G401 (cell line): Measurements from ENCODE around the gene TLNRD1. TPM values are rescaled to one million over a fixed set of nuclear protein-coding genes. Genes with fewer than 3 reads are reported as not detected.
A peak's percentile ranks its signal among the peaks of the same experiment; 100 is the strongest.

Experiments
- DNase-seq: peaks from one replicate; pipeline ENCODE4 v3.0.0-alpha.2; 2015; ENCODE audit warnings: low spot score
- in situ Hi-C: cut with HindIII; loops from 2 replicates; pipeline ENCODE4 v1.10.0; 2016; ENCODE audit warnings: low sequenced_read_pairs, mixed read lengths
- total RNA-seq: library from RNA; depleted of rRNA; stranded (reverse); fragments of >200 nt; shearing (Covaris generic); gene quantifications from 2 replicates; pipeline ENCODE4 v1.2.3, GENCODE V29; 2014

TLNRD1 gene
- total RNA-seq, 1 experiment from 2014 or later = 42.6 TPM

DNA sequence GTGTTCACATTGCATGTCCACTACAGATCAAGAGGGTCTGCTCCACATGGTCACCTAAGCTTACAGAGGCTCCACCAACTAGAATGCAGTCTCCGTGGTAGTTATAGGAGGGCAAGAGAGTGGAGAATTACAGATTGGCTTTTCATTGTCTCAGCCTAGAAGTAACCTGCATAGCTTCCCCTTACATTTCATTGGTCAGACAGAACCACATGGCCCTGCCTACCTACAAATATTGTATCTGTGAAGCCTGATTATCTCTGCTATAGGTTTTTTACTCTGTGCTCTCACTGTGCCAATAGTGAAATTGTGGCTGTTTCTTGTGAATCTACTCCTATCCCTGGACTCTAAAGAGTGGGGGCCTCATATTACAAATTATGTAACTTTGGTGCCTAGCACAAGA is 2.5 kb upstream of the TLNRD1 start:
- no peak for DNase-seq
- in situ Hi-C loops = no loop called here

DNA sequence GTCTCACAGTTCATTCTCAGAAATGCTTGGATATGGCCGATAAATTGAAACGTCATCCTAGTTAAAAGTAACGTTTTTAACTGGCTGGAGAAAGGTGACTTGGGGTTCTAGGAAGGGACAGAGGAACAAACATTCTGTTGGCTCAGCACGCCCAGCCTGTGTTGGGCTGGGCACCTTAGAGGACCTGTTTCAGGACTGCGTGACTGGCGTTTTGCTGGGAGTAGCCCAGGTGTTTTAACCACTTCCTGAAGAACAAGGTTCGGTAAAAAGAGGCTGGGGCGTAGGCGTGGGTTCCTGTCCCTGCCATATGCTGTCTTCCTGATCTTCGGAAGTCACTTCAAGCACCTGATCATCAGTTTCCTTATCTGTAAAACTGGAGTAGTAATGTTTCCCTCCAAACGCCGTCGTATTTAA is 1.1 kb upstream of the TLNRD1 start:
- in situ Hi-C loops = no loop called here
- DNase-seq = no peak

GRCh38 chr15:81000144-81000623 is 539 bp upstream of the TLNRD1 start:
- in situ Hi-C loops = no loop called here
- DNase-seq = peak; percentile 70

DNA sequence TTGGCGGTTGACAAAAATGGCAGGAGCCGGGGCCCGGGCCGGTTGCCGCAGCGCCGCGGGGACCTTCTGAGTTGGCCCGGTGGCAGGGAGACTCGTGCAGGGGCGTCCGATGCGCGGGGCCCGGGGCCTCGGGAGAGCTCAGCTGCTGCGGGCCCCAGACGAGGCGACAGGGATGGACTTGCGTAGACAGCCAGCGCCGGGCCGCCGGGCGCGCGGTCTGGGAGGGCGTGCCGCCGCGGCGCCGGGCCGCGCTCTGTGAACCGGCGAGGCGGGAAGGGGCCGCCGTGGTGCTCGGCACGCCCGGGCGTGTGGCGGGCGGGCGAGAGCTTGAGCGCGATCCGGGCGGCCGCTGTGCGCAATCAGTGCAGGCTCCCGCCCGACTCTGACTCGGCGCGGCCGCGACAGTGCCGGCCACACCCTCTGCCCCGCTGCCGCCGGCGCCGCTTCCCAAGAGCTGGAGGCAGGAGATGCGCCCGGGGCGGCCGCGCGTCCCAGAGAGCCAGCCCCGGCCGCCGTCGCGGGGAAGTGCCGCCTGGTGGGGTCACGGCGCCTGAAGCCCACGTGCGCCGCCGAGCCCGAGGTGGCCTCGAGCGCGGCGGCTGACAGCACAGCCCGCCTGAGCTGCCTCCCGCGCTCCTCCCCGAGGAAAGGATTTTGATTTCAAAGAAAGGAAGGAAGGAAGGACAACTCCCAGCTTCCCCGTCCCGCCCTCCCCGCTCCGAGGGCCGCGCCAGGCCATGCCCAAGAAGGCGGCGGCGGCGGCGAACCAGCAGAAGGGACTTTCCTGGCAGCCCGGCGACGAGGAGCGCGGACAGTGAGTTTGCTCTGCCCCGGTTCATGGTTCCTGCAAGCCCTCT is 657 bp downstream of the TLNRD1 start:
- in situ Hi-C loops = no loop called here

DNA sequence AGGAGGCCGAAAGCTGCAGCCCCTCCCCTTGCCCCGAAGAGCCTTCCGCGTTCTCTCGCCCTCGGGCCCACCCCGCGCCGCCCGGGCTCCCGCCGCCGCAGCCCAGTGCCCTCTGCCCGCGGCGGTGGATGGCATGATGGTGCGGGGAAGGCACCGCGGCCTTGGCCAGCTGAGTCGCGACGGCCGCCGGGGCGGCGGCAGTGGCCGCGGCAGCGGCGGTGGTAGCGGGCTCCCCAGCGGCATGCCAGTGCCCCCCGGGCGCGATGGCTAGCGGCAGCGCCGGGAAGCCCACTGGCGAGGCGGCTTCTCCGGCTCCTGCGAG is 1.2 kb downstream of the TLNRD1 start:
- in situ Hi-C loops = no loop called here
- no peak for DNase-seq

More for the DNA sequence above, 657 bp downstream of the TLNRD1 start:
- DNase-seq = peak; percentile 44

DNA sequence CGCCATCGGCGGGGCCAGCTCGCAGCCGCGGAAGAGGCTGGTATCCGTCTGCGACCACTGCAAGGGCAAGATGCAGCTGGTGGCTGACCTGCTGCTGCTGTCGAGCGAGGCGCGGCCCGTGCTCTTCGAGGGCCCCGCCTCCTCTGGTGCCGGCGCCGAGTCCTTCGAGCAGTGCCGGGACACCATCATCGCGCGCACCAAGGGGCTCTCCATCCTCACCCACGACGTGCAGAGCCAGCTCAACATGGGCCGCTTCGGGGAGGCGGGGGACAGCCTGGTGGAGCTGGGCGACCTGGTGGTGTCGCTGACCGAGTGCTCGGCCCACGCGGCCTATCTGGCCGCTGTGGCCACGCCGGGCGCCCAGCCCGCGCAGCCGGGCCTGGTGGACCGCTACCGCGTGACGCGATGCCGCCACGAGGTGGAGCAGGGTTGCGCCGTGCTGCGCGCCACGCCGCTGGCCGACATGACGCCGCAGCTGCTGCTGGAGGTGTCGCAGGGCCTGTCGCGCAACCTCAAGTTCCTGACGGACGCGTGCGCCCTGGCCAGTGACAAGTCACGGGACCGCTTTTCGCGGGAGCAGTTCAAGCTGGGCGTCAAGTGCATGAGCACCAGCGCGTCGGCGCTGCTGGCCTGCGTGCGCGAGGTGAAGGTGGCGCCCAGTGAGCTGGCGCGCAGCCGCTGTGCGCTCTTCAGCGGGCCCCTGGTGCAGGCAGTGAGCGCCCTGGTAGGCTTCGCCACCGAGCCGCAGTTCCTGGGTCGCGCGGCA is 1.8 kb downstream of the TLNRD1 start:
- no peak for DNase-seq
- in situ Hi-C loops = no loop called here

GRCh38 chr15:81003097-81003350 is 2.3 kb downstream of the TLNRD1 start:
- no peak for DNase-seq
- in situ Hi-C loops = no loop called here

GRCh38 chr15:81006124-81006523 is 5.4 kb downstream of the TLNRD1 start:
- in situ Hi-C loops = no loop called here
- DNase-seq = peak; percentile 36

- DNase-seq = peak; percentile 45
- in situ Hi-C loops = no loop called here
Observed at GRCh38 chr15:81007428-81008064, 6.8 kb downstream of the TLNRD1 start.

DNA sequence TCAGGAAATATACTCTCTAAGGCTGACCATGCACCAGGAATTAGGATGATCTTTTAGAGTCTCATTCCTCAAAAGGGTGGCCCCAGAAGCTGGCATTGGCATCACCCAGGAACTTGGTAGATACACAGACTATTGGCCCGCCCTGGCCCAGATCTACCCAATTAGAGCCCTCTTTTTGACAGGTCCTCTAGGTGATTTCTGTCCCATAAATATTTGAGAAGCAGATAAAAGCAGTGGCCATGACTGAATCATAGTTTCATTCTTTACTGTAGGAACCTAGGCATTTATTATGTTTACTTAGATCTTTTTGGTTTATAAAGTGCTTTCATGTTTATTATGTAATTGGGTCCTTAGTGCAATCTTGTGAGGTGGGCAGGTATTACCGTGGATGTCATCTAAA is 7.6 kb downstream of the TLNRD1 start:
- peak; percentile 45 for DNase-seq
- in situ Hi-C loops = no loop called here

DNA sequence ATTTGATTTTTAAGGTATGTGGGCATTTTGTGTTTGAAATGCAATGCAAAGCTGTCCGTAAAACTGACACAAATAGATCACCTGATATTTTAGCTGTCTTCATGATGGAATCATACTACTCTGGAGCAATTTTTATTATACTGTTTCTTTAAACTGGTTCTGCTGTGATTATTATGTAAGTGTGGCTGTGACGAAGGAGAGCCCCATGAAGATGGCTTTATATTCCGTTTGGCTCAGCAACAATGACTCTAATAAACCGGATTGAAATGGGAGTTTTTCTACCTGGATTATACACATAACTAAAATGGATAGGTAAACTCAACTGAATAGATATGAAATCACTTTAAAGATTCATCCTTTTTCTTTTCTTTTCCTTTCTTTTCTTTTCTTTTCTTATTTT is 9.4 kb downstream of the TLNRD1 start:
- peak; percentile 79 for DNase-seq
- in situ Hi-C loops = no loop called here

DNA sequence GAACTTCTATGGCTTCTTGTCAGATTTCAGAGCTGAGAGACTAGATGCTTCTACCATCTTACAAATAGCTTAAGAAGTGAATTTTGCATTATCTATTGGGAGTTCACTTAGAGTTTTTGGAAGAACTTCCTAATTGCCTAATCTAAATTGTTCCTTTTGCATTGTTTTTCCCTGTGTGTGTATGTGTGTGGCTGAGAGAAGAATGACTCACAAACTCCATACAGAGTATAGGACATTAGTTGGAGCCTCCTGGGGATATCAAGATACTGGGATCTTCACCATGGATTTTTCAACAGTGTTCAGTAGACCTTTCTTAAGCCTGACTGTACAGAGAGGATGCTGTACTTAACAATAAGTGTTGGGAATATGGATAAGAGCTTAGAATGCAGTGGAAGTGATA is 10.9 kb downstream of the TLNRD1 start:
- in situ Hi-C loops = no loop called here
- DNase-seq = no peak

DNA sequence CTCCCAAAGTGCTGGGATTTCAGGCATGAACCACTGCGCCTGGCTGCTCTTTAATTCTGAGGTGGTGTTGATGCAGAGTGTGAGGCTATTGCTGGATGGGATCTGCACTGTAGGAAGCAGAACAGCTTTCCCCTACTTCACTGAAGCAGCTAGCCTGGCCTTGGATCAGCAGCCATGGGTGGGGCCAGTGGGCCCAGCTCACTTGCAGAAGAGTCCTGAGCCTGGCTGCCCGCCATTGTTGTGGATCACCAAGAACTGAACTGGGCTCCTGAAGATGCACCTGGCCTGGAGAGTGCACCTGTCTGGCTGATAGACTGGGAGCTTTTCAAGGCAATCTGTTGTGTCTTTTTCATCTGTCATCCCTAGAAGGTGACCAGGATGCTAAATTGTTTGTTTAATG is 11.9 kb downstream of the TLNRD1 start:
- in situ Hi-C loops = no loop called here
- peak; percentile 42 for DNase-seq

GRCh38 chr15:81013396-81013929 is 12.7 kb downstream of the TLNRD1 start:
- in situ Hi-C loops = no loop called here
- DNase-seq = peak; percentile 69

GRCh38 chr15:81014446-81015093 is 13.8 kb downstream of the TLNRD1 start:
- in situ Hi-C loops = no loop called here
- peak; percentile 80 for DNase-seq

DNA sequence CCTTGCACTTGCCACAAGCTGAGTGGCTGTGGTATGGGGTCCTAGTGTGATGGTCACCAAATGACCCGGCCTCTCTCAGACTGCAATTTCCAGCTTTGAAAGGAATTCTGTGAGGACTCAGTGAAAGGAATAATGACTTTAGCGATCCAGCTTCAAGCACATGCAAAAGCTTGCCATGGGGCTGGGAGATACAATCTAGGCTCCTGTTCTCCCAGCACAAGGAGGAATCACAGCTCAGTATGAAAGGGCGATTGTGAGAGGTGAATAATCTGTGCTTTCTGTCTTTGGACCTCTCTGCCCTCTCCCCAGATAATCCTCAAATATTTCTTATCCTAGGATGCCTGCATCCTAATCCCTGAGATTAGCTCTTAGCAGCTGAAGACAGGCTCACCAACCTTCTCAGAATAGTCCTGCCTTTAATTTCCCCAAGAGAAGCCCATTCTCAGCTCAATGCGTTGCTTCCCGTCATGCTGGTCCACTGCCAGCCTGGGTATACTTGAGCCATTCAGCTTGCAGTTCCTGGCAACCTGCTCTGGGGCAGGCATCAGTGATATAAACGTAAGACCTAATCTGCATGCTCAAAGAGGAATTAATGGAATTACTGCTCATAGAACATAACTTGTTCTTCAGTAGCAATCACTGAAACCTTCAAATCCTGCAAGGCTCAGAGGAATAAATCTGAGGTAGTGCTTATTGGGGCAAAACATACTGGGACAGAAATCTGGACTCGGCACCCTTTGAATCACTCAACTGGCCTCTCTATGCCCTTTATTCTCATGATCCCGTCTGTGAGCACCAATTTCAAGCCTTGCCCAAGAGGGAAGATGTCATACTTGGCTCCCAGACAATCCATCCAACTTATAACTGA is 15.1 kb downstream of the TLNRD1 start:
- DNase-seq = peak; percentile 88
- in situ Hi-C loops = no loop called here

DNA sequence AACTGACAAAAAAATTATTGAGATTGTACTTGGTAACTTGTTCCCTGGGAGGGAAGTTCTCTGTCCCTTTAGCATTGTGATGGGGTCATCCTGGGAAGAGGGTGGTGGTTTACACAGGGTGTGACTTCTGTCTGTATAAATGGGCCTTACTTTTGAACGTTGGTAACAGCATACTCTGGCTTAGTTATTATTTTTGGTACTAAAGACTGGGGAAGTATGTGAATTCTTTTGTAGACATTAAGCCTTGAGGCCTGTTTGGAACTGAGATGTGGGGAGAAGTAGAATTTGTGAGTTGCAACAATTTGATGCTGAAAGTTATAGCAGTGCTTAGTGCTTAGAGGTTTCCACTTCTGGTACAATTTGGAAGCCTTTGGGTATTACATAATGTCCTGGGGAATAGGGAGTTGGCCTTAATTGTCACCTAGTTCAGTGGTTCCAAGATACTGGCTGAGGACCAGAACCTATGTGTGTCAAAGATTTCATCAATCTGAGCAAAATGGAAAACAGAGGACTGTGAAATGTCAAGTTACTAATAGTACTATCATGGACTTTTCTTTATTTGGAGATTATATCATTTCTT is 15.9 kb downstream of the TLNRD1 start:
- DNase-seq = peak; percentile 70
- in situ Hi-C loops = no loop called here

- peak; percentile 4 for DNase-seq
- in situ Hi-C loops = no loop called here
Observed at GRCh38 chr15:81018197-81018596, 17.5 kb downstream of the TLNRD1 start.
